Osteoblast (primary cell): ENCODE results near the gene CACNA2D3. TPM values are rescaled to one million over a fixed set of nuclear protein-coding genes. Genes with fewer than 3 reads are reported as not detected.

Experiments used
- DNase-seq: peaks from one replicate; pipeline ENCODE4 v3.0.0; 2011; ENCODE audit warnings: low spot score, mixed read lengths; ENCODE audit not compliant: insufficient read length; ENCODE audit errors: missing footprints
- H2AFZ ChIP-seq: 2 replicates; pipeline ENCODE4 v1.6.0; 2011; ENCODE audit warnings: mild to moderate bottlenecking, low read length
- H3K27ac ChIP-seq: 2 replicates; pipeline ENCODE4 v1.5.1; 2011; ENCODE audit warnings: mild to moderate bottlenecking, low read depth, low read length, moderate library complexity
- H3K27me3 ChIP-seq: 2 replicates; pipeline ENCODE4 v1.6.0; 2012; ENCODE audit warnings: mild to moderate bottlenecking, control low read depth, inconsistent platforms, low read length, moderate library complexity; ENCODE audit not compliant: insufficient read depth
- H3K36me3 ChIP-seq: 2 replicates; pipeline ENCODE4 v1.5.1; 2011; ENCODE audit warnings: mild to moderate bottlenecking, low read length, control low read depth, moderate library complexity; ENCODE audit not compliant: insufficient read depth
- H3K4me1 ChIP-seq: 2 replicates; pipeline ENCODE4 v1.5.1; 2011; ENCODE audit warnings: mild to moderate bottlenecking, low read length, control low read depth, moderate library complexity; ENCODE audit not compliant: insufficient read depth
- H3K4me2 ChIP-seq: 2 replicates; pipeline ENCODE4 v1.6.0; 2011; ENCODE audit warnings: mild to moderate bottlenecking, low read length; ENCODE audit not compliant: insufficient read depth
- H3K4me3 ChIP-seq: fragments of 200-600 bp; sonication (generic); 3 replicates; pipeline ENCODE4 v1.5.1; 2012; ENCODE audit warnings: mild to moderate bottlenecking, low read length, inconsistent platforms; ENCODE audit not compliant: insufficient read depth
- H3K79me2 ChIP-seq: 2 replicates; pipeline ENCODE4 v1.6.0; 2012; ENCODE audit warnings: mild to moderate bottlenecking, low read length, control low read depth, inconsistent platforms; ENCODE audit not compliant: insufficient read depth
- H3K9me3 ChIP-seq: 2 replicates; pipeline ENCODE4 v1.5.1; 2011; ENCODE audit warnings: low read depth, low read length, control low read depth
- H4K20me1 ChIP-seq: 2 replicates; pipeline ENCODE4 v1.6.0; 2012; ENCODE audit warnings: mild to moderate bottlenecking, low read length, control low read depth; ENCODE audit not compliant: insufficient read depth
- total RNA-seq: library from RNA; depleted of rRNA; stranded (reverse); fragments of >200 nt; gene quantifications from 2 replicates; pipeline ENCODE4 v1.2.3, GENCODE V29; 2012
- TF ChIP-seq, protein P1 (sequence below): IDR thresholded peaks from 2 replicates; pipeline ENCODE4 v1.5.1; 2011; ENCODE audit warnings: mild to moderate bottlenecking, low read depth, low read length, moderate library complexity; ENCODE audit errors: extremely low read depth

Gene CACNA2D3
- total RNA-seq, 1 donor, result 0.36 TPM

DNA sequence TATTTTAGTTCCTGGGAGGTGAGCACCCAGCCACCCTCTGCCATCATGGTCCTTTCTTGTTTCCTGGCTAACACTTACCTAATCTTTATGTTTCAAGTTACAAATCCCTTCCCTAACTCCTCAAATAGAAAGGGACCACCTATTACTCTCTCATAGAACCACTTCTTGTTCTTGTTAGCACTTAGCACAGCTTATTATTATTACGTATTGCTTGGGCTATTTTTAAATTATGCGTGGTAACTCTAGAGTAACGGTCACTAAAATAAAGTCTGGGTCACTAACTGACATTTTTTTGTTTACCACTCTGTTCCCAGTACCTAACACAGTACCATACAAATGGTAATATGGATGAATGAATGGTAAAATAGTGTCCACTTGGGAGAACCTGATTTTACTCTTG, 663.6 kb downstream of the CACNA2D3 start:
- Histone ChIP-seq H3K36me3 (no peaks in the 10 kb centered on the region), H3K4me1 (no peaks in the 10 kb centered on the region), H3K4me2 (no peak overlapping the region), H3K27me3 (no peaks in the 10 kb centered on the region), H4K20me1 (no peaks in the 10 kb centered on the region), H3K9me3 (no peaks in the 10 kb centered on the region), H3K27ac (no peak overlapping the region), H3K79me2 (no peaks in the 10 kb centered on the region), H3K4me3 (no peak overlapping the region), H2AFZ (no peak overlapping the region)
- no peak for DNase-seq
- TF ChIP-seq, protein P1, sequence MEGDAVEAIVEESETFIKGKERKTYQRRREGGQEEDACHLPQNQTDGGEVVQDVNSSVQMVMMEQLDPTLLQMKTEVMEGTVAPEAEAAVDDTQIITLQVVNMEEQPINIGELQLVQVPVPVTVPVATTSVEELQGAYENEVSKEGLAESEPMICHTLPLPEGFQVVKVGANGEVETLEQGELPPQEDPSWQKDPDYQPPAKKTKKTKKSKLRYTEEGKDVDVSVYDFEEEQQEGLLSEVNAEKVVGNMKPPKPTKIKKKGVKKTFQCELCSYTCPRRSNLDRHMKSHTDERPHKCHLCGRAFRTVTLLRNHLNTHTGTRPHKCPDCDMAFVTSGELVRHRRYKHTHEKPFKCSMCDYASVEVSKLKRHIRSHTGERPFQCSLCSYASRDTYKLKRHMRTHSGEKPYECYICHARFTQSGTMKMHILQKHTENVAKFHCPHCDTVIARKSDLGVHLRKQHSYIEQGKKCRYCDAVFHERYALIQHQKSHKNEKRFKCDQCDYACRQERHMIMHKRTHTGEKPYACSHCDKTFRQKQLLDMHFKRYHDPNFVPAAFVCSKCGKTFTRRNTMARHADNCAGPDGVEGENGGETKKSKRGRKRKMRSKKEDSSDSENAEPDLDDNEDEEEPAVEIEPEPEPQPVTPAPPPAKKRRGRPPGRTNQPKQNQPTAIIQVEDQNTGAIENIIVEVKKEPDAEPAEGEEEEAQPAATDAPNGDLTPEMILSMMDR, result no peak

DNA sequence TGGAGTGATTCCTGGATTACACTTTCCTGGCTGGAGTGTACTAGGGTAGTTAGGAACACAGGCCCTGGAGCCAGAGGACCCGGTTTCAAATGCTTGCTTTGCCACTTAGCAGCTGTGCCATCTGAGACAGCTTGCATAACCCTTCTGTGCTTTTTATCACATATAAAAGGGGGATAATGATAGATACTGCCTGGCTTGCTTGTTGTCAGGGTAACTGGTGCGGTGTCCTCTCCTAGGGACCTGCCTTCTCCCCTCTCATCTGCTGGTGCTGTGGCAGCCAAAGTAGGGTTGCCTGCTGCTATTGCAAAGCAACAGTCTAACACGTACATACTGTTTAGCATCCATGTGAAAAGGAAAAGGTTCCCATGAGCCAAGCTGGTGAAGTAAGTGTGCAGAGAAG, 667.7 kb downstream of the CACNA2D3 start:
- Histone ChIP-seq H2AFZ (no peak overlapping the region), H3K36me3 (no peaks in the 10 kb centered on the region), H3K4me1 (no peaks in the 10 kb centered on the region), H3K4me3 (no peak overlapping the region), H3K79me2 (no peaks in the 10 kb centered on the region), H3K27me3 (peaks cover 9% of the 10 kb centered on the region), H3K9me3 (no peaks in the 10 kb centered on the region), H3K4me2 (no peak overlapping the region), H3K27ac (no peak overlapping the region), H4K20me1 (no peaks in the 10 kb centered on the region)
- no peak for DNase-seq
- TF ChIP-seq, protein P1, result no peak

DNA sequence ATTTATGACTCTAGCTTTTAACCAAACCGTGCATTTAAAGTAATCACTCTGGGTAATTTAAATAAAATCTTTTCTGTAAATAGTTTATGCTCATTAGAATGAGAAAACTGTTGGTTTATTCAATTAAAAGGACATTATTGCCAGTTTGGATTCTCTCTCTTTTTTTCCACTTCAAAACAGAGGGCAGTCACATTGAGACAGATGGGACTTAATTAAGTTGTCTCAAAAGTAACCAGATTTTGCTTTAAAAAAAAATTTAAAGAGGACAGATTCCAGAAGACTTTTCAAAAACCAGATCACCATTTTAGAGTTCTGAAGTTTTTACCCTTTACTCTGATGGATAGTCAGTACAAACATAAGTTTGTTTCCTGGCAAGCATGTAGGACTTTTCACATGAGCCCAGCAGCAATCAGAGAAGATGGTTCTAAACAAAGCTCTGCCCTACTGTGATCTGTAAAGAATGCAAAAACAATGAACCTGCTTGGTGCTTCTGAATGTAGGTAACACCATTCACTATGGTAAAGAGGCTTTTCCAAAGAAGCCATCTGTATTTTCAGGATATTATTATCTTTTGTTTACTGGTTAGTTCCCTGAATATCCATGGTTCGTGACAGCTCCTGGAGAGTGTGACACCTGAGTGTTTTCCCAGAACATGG, 669.3 kb downstream of the CACNA2D3 start:
- Histone ChIP-seq H3K27ac (no peak overlapping the region), H3K4me2 (no peak overlapping the region), H3K4me3 (no peak overlapping the region), H3K4me1 (no peaks in the 10 kb centered on the region), H3K9me3 (no peaks in the 10 kb centered on the region), H3K27me3 (peaks cover 9% of the 10 kb centered on the region), H3K79me2 (no peaks in the 10 kb centered on the region), H4K20me1 (no peaks in the 10 kb centered on the region), H3K36me3 (no peaks in the 10 kb centered on the region), H2AFZ (no peak overlapping the region)
- TF ChIP-seq, protein P1, result no peak
- no peak for DNase-seq

DNA sequence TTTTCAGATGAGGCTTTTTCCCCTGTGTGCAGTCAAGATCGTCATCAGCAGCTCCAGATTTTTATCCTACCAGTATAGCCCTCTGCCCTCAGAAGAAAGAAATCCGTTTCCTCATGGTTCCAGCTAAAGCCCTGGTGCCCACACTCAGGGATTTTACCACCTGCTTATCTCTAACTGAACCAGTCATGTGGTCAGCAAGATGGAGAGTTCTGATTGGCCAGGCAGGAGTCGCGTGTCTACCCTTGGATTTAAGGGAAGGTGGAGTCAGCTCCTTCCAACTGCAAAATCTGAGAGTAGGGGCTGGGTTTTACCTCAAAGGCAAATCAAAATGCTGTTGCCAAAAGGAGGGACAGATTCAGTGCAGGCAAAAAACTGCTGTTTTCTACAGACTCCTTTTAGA, 670.2 kb downstream of the CACNA2D3 start:
- Histone ChIP-seq H3K4me3 (no peak overlapping the region), H3K36me3 (no peaks in the 10 kb centered on the region), H2AFZ (no peak overlapping the region), H4K20me1 (no peaks in the 10 kb centered on the region), H3K4me1 (no peaks in the 10 kb centered on the region), H3K27me3 (peaks cover 9% of the 10 kb centered on the region), H3K9me3 (no peaks in the 10 kb centered on the region), H3K27ac (no peak overlapping the region), H3K4me2 (no peak overlapping the region), H3K79me2 (no peaks in the 10 kb centered on the region)
- TF ChIP-seq, protein P1, result no peak
- no peak for DNase-seq
